GM13977 (cell line): Measurements from ENCODE around the gene HHAT.

Experiments
- DNase-seq: peaks from one replicate; pipeline ENCODE4 v3.0.0; 2012; ENCODE audit warnings: low spot score
- in situ Hi-C: fragments of 300-500 bp; cut with MboI; formaldehyde crosslinking; loops from one replicate; pipeline ENCODE4 v1.12.0; 2022; ENCODE audit warnings: low sequenced_read_pairs, low pct_unique_long_range_greater_than_20kb, mixed read lengths, inconsistent platforms; ENCODE audit not compliant: unreplicated experiment
- TF ChIP-seq, protein P1 (sequence below): IDR thresholded peaks from 2 replicates; pipeline ENCODE4 v1.5.1; 2012; ENCODE audit warnings: mild to moderate bottlenecking, control low read depth; ENCODE audit not compliant: insufficient read depth; ENCODE audit errors: extremely low read depth, missing control alignments

The HHAT gene

DNA sequence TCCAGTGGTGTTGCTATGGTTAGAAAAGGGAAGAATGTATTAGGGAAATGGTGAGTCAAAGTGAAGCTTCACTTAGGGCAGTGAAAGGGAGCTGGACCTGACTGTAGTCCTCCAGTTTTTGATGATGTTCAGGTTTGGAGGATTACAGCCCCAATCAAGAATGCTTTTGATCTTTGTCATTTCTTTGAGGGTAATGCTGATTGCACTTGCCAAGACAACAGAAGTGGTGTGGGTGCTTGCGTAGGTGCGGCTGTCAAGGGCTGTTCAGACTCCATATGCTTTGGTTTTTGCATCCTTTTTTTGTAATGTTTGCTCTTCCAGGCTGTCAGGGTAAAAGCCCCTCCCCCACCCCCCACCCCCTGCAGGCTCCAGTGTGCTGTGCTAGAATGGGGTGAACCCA is 38.9 kb downstream of the HHAT start:
- TF ChIP-seq, protein P1, sequence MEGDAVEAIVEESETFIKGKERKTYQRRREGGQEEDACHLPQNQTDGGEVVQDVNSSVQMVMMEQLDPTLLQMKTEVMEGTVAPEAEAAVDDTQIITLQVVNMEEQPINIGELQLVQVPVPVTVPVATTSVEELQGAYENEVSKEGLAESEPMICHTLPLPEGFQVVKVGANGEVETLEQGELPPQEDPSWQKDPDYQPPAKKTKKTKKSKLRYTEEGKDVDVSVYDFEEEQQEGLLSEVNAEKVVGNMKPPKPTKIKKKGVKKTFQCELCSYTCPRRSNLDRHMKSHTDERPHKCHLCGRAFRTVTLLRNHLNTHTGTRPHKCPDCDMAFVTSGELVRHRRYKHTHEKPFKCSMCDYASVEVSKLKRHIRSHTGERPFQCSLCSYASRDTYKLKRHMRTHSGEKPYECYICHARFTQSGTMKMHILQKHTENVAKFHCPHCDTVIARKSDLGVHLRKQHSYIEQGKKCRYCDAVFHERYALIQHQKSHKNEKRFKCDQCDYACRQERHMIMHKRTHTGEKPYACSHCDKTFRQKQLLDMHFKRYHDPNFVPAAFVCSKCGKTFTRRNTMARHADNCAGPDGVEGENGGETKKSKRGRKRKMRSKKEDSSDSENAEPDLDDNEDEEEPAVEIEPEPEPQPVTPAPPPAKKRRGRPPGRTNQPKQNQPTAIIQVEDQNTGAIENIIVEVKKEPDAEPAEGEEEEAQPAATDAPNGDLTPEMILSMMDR, result no peak
- in situ Hi-C loops, result no loop called here
- DNase-seq, result no peak

GRCh38 chr1:210369425-210369824 is 40.7 kb downstream of the HHAT start:
- DNase-seq, result no peak
- TF ChIP-seq, protein P1, result no peak
- in situ Hi-C loops, result no loop called here

DNA sequence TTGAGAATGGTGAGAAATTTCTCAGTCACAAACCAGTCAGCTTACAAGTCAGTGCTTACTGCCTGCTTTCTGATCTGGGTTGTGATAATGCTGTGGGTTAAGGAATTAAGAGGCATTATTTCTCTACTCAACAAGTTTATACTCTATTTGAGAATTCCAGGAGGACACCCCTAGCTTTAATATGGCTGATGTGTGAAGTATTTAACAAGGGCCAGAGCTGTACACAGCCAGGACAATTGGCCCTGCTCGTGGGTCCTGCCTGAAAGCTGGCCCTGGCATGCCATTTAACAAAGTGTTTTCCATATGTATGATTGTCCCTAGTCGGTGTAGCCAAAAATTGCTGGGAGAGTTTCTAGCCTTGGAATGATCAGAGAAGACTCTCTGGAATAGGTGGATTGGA is 43.2 kb downstream of the HHAT start:
- TF ChIP-seq, protein P1, result no peak
- DNase-seq, result no peak

GRCh38 chr1:210372491-210372890 is 43.8 kb downstream of the HHAT start:
- no peak for DNase-seq
- in situ Hi-C loops, result no loop called here
- TF ChIP-seq, protein P1, result no peak

More for the DNA sequence above, 43.2 kb downstream of the HHAT start:
- in situ Hi-C loops, result no loop called here

GRCh38 chr1:210372931-210373627 is 44.4 kb downstream of the HHAT start:
- in situ Hi-C loops, result no loop called here
- TF ChIP-seq, protein P1, result no peak
- no peak for DNase-seq

DNA sequence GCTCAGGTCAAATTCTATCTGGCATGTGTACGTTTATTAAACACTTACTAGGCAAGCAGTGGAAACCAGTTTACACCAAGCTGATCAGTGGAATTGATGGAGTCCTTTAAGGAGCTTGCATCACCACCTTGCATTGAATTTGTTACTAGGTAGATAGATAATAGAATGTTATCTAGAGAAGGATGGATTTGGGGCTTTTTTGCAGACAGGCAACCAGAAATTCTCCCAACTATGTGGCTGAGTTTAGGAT is 44.9 kb downstream of the HHAT start:
- no peak for DNase-seq
- TF ChIP-seq, protein P1, result no peak
- in situ Hi-C loops, result no loop called here
